Neuronal stem cell (in vitro differentiated cells): ENCODE data around the gene CARD11.
A peak's percentile ranks its signal among the peaks of the same experiment; 100 is the strongest.

Experiments
- DNase-seq: peaks from one replicate; pipeline ENCODE4 v3.0.0-alpha.2; 2013; ENCODE audit warnings: low spot score
- H2AFZ ChIP-seq: one replicate; pipeline ENCODE4 v1.6.1; 2013; ENCODE audit warnings: mild to moderate bottlenecking, low read length, inconsistent platforms
- H2AK5ac ChIP-seq: 2 replicates; pipeline ENCODE4 v1.6.1; 2013; ENCODE audit warnings: low read depth, mild to moderate bottlenecking, inconsistent platforms, low read length, moderate library complexity, mixed read lengths
- H2BK120ac ChIP-seq: 2 replicates; pipeline ENCODE4 v1.6.1; 2013; ENCODE audit warnings: low read depth, mild to moderate bottlenecking, inconsistent platforms, low read length, moderate library complexity, mixed read lengths
- H2BK12ac ChIP-seq: one replicate; pipeline ENCODE4 v1.6.1; 2013; ENCODE audit warnings: low read length, inconsistent platforms
- H2BK15ac ChIP-seq: 2 replicates; pipeline ENCODE4 v1.6.1; 2013; ENCODE audit warnings: mild to moderate bottlenecking, low read length, inconsistent platforms, mixed read lengths
- H2BK5ac ChIP-seq: one replicate; pipeline ENCODE4 v1.6.1; 2013; ENCODE audit warnings: inconsistent platforms, mild to moderate bottlenecking, low read length, moderate library complexity
- H3K14ac ChIP-seq: one replicate; pipeline ENCODE4 v1.6.1; 2013; ENCODE audit warnings: low read length, inconsistent platforms
- H3K18ac ChIP-seq: 2 replicates; pipeline ENCODE4 v1.6.1; 2013; ENCODE audit warnings: low read length, inconsistent platforms
- H3K23ac ChIP-seq: 2 replicates; pipeline ENCODE4 v1.6.1; 2013; ENCODE audit warnings: low read depth, mild to moderate bottlenecking, mixed read lengths, low read length, inconsistent platforms; ENCODE audit not compliant: poor library complexity
- H3K27ac ChIP-seq: replicated peaks from 3 replicates; pipeline ENCODE4 v1.5.1; 2013; ENCODE audit warnings: low read length, inconsistent platforms
- H3K27me3 ChIP-seq, 3 experiments: 2 replicates each; pipeline ENCODE4 v1.6.1; 2013; ENCODE audit warnings: low read length in 3 of 3, mild to moderate bottlenecking in 2 of 3, inconsistent platforms in 1 of 3, low read depth in 1 of 3, mixed read lengths in 1 of 3, moderate library complexity in 1 of 3; ENCODE audit not compliant: control insufficient read depth in 3 of 3, insufficient read depth in 3 of 3
- H3K36me3 ChIP-seq, 2 donors: replicated peaks in 1 of 2; 2 replicates each; pipeline ENCODE4 v1.6.1; 2013; ENCODE audit warnings: low read length in 2 of 2; ENCODE audit not compliant: control insufficient read depth in 2 of 2, insufficient read depth in 2 of 2
- H3K4ac ChIP-seq: 2 replicates; pipeline ENCODE4 v1.6.1; 2013; ENCODE audit warnings: inconsistent platforms, mild to moderate bottlenecking, low read length, moderate library complexity
- H3K4me1 ChIP-seq, 2 donors: 1 replicate in 1 of 2; 2 replicates in 1 of 2; pipeline ENCODE4 v1.6.1; 2013; ENCODE audit warnings: low read length in 2 of 2, low read depth in 1 of 2; ENCODE audit not compliant: control insufficient read depth in 2 of 2, insufficient read depth in 1 of 2
- H3K4me2 ChIP-seq: one replicate; pipeline ENCODE4 v1.6.1; 2013; ENCODE audit warnings: mild to moderate bottlenecking, low read length, inconsistent platforms; ENCODE audit not compliant: insufficient read depth, poor library complexity, severe bottlenecking
- H3K4me3 ChIP-seq, 2 donors: 2 replicates each; pipeline ENCODE4 v1.5.1; 2013; ENCODE audit warnings: low read length in 2 of 2, mild to moderate bottlenecking in 2 of 2, inconsistent platforms in 1 of 2, moderate library complexity in 1 of 2
- H3K79me1 ChIP-seq: one replicate; pipeline ENCODE4 v1.6.1; 2013; ENCODE audit warnings: low read depth, mild to moderate bottlenecking, inconsistent platforms, low read length, moderate library complexity
- H3K9ac ChIP-seq: one replicate; pipeline ENCODE4 v1.6.1; 2013; ENCODE audit warnings: mild to moderate bottlenecking, low read depth, low read length, inconsistent platforms; ENCODE audit not compliant: poor library complexity
- H3K9me3 ChIP-seq, 2 donors: replicated peaks in 1 of 2; 2 replicates each; pipeline versions ENCODE3 to v1.6.1; 2013; ENCODE audit warnings: low read length in 2 of 2, mild to moderate bottlenecking in 2 of 2, inconsistent platforms in 1 of 2, low read depth in 1 of 2, mixed read lengths in 1 of 2, moderate library complexity in 1 of 2; ENCODE audit not compliant: control insufficient read depth in 2 of 2, insufficient read depth in 1 of 2
- H4K8ac ChIP-seq: one replicate; pipeline ENCODE4 v1.6.1; 2013; ENCODE audit warnings: low read depth, mild to moderate bottlenecking, inconsistent platforms, low read length, moderate library complexity
- H4K91ac ChIP-seq: one replicate; pipeline ENCODE4 v1.6.1; 2013; ENCODE audit warnings: low read length, low read depth, mild to moderate bottlenecking, inconsistent platforms; ENCODE audit not compliant: poor library complexity
- WGBS, 2 donors: extraction: QIAGEN DNeasy Blood & Tissue Kit; methylation state at CpG; one replicate each; pipeline ENCODE4 v1.1.7; 2013; ENCODE audit warnings: missing lambda C conversion rate in 2 of 2, mixed read lengths in 1 of 2; ENCODE audit not compliant: insufficient read length in 2 of 2, insufficient replicate concordance in 1 of 2; ENCODE audit errors: extremely low coverage in 2 of 2; 5-methylcytosine and 5-hydroxymethylcytosine counted together

CARD11 gene

DNA sequence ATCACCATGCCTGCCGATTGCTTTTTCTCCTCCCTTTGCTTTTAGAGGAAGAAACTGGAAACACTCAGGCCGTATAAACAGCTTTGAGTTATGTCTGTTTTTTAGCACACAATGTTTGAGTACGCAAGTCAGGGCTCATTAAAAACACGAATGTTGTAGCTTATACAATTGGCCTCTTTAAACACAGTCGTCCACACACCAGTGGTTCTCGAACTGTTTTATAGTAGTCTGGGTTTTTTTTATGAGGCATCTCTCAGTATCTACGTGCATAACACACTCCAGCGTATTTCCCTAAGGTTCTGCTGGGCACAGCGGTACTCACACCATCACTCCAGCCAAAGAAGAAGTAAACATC is 13.4 kb upstream of the CARD11 start:
- H3K27ac ChIP-seq = no peak overlapping the region
- WGBS, 2 donors = no CpG with 5 or more reads among the region's 9 CpGs
- H2AFZ ChIP-seq = no peak overlapping the region
- H3K4me3 ChIP-seq = no peak overlapping the region
- H2BK15ac ChIP-seq = no peak overlapping the region
- no peak overlapping the region for H4K8ac ChIP-seq
- H3K4ac ChIP-seq = no peak overlapping the region
- H3K23ac ChIP-seq = no peak overlapping the region
- no peak for DNase-seq
- peaks cover 0 to 3% (median 0%) of the 10 kb centered on the region in 3 experiments for H3K27me3 ChIP-seq
- no peaks in the 10 kb centered on the region for H3K4me1 ChIP-seq
- H4K91ac ChIP-seq = no peak overlapping the region
- H2AK5ac ChIP-seq = no peak overlapping the region
- H2BK12ac ChIP-seq = no peak overlapping the region
- no peak overlapping the region for H2BK5ac ChIP-seq
- H3K18ac ChIP-seq = no peak overlapping the region
- no peaks in the 10 kb centered on the region for H3K9me3 ChIP-seq
- no peak overlapping the region for H3K14ac ChIP-seq
- no peak overlapping the region for H3K4me2 ChIP-seq
- no peaks in the 10 kb centered on the region for H3K36me3 ChIP-seq
- H3K9ac ChIP-seq = no peak overlapping the region
- H2BK120ac ChIP-seq = no peak overlapping the region
- H3K79me1 ChIP-seq = no peaks in the 10 kb centered on the region

DNA sequence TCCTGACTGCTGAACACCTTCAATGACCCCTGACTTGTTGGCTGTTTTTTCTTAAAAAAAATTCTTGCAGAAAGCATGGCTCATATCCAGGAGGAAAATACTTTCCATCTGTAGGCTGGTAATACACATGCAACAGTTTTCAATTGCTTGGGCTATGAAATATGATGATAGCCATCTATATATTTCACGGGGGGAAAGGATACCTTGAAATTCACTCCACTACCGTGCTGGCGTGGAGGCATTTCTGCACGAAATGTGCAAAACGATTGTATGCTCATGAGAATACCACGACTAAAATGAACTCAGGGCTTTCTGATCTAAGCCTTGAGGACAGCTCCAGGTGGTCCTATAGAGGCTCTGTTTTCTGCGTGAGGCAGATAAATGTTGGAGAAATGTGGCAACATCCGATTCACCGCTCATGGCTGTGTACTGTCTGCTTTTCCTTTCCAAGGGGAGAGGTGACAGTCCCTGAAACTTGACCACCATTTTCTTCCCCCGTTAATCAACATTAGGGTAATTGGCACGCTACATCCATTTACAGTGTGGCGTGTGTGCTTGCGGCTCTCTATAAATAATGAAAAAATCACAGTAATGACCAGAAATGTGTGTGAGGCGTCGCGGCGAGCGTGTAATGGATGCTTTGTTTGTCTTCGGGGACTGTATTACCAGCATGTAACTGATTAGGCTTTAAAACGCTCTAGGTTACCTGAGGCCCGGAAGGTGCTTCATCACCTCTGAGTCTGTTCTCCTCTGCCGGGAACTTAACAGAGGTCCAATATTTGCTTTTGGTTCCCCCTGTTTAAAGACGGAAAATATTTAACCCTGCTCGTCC is 12.8 kb upstream of the CARD11 start:
- Histone ChIP-seq H4K91ac (no peak overlapping the region), H4K8ac (no peak overlapping the region), H2AK5ac (no peak overlapping the region), H3K9ac (no peak overlapping the region), H2BK12ac (no peak overlapping the region), H3K36me3 (no peaks in the 10 kb centered on the region), H3K4me2 (no peak overlapping the region), H2BK120ac (no peak overlapping the region), H3K18ac (no peak overlapping the region), H3K23ac (no peak overlapping the region), H3K14ac (no peak overlapping the region), H3K9me3 (no peaks in the 10 kb centered on the region), H3K27ac (no peak overlapping the region), H3K4ac (no peak overlapping the region), H3K79me1 (no peaks in the 10 kb centered on the region), H2BK5ac (no peak overlapping the region), H2AFZ (no peak overlapping the region), H3K27me3 (peaks cover 0 to 3% (median 0%) of the 10 kb centered on the region in 3 experiments), H3K4me1 (no peaks in the 10 kb centered on the region), H2BK15ac (no peak overlapping the region), H3K4me3 (no peak overlapping the region)
- no peak for DNase-seq
- WGBS, 2 donors = no CpG with 5 or more reads among the region's 24 CpGs

DNA sequence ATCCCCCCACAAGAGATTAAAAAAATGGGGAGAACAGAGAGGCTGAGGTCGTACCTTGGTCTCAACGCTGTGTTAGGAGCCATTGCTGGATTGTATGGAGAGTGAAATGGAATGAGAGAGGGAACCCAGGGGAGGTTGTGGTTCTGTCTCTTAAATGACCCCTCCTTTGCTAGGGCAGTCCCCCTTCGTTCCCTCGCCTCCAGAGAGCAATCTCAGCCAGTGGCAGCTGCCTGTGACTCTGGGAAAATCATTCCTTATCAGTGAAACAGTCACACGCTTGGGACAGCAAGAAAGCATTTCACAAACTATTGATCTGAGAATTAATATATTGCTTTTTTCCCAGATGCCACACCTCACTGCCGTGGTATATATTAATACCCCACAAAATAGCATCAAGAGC is 12.0 kb upstream of the CARD11 start:
- H2AFZ ChIP-seq = no peak overlapping the region
- no peak for DNase-seq

DNA sequence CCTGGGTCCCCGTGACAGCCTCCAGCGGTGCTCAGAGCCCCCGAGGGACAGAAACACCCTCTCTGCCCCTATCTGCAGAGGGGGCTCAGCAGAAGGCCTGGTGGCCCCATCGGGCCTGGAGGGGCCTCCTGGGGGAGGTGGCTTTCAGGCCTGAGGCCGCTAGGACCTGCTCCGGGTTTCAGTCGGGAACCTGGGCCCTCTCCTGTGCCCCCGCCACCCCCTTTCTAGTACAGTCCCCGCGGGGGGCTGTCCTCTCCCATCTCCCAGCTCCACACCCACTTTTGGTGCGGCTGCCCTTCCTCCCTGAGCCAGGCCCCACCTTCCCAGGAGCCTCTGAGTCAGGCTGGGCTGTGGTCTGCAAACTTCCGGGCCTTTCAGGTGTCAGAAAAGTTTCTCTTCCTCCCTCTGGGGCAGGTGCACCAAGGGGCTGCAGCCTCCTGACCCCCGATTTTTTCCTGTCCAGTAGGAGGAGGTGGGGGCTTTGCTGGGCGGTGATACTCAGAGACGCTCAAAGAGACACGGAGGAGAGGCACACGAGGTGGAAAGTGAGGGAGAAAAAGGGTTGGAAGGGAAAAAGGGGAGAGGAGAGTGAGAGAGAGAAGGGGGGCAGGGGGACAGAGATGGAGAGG is 692 bp downstream of the CARD11 start:
- Histone ChIP-seq H3K36me3 (no peaks in the 10 kb centered on the region), H3K4me3 (no peak overlapping the region), H3K18ac (peak overlapping the region; percentile 24), H3K23ac (no peak overlapping the region), H3K9ac (no peak overlapping the region), H4K91ac (no peak overlapping the region), H3K9me3 (no peaks in the 10 kb centered on the region), H2AK5ac (peak overlapping the region; percentile 8), H3K4me1 (peaks cover 0 to 2% of the 10 kb centered on the region in 2 donors), H3K27ac (no peak overlapping the region), H2BK12ac (no peak overlapping the region), H4K8ac (no peak overlapping the region), H2AFZ (peak overlapping the region; percentile 61), H3K27me3 (no peaks in the 10 kb centered on the region), H3K79me1 (no peaks in the 10 kb centered on the region), H3K4ac (no peak overlapping the region), H2BK120ac (peak overlapping the region; percentile 72), H3K14ac (no peak overlapping the region), H2BK15ac (peak overlapping the region; percentile 27), H2BK5ac (no peak overlapping the region), H3K4me2 (peak overlapping the region; percentile 49)
- WGBS, 2 donors = no CpG with 5 or more reads among the region's 17 CpGs
- DNase-seq = no peak

More for the DNA sequence above, 12.0 kb upstream of the CARD11 start:
- H3K9me3 ChIP-seq = peaks cover 0 to under 1% of the 10 kb centered on the region in 2 donors
- H3K79me1 ChIP-seq = no peaks in the 10 kb centered on the region
- no peak overlapping the region for H3K9ac ChIP-seq
- no peak overlapping the region for H2BK120ac ChIP-seq
- WGBS, 2 donors = no CpG with 5 or more reads among the region's 6 CpGs
- no peak overlapping the region for H3K27ac ChIP-seq
- peaks cover 0 to 3% (median 0%) of the 10 kb centered on the region in 3 experiments for H3K27me3 ChIP-seq
- H4K8ac ChIP-seq = no peak overlapping the region
- H2AK5ac ChIP-seq = no peak overlapping the region
- no peak overlapping the region for H3K4ac ChIP-seq
- no peak overlapping the region for H2BK5ac ChIP-seq
- H3K4me2 ChIP-seq = no peak overlapping the region
- H3K14ac ChIP-seq = no peak overlapping the region
- peak overlapping the region; percentile 23 for H3K18ac ChIP-seq
- peaks cover 0 to under 1% of the 10 kb centered on the region in 2 donors for H3K36me3 ChIP-seq
- H4K91ac ChIP-seq = no peak overlapping the region
- H3K4me3 ChIP-seq = no peak overlapping the region
- H3K23ac ChIP-seq = no peak overlapping the region
- H2BK12ac ChIP-seq = no peak overlapping the region
- H2BK15ac ChIP-seq = no peak overlapping the region
- H3K4me1 ChIP-seq = no peaks in the 10 kb centered on the region
